ENCODE measurements around the gene CDC7.

The CDC7 gene

GRCh38 chr1:91549041-91549735 lies 48.5 kb downstream of the CDC7 start:
- no peak for DNase-seq (ENCODE audit: low spot score)

- DNase-seq (ENCODE audit: low spot score) = no peak
Observed at GRCh38 chr1:91550961-91551360, 50.3 kb downstream of the CDC7 start.

GRCh38 chr1:91552091-91552490 lies 51.4 kb downstream of the CDC7 start:
- DNase-seq (ENCODE audit: low spot score) = no peak

- no peak for DNase-seq (ENCODE audit: low spot score)
Observed at GRCh38 chr1:91552596-91552995, 51.9 kb downstream of the CDC7 start.

- DNase-seq (ENCODE audit: low spot score) = no peak
Observed at GRCh38 chr1:91553177-91553591, 52.5 kb downstream of the CDC7 start.

GRCh38 chr1:91555074-91555730 lies 54.6 kb downstream of the CDC7 start:
- no peak for DNase-seq (ENCODE audit: low spot score)

- DNase-seq (ENCODE audit: low spot score) = no peak
Observed at GRCh38 chr1:91555821-91556531, 55.3 kb downstream of the CDC7 start.

GRCh38 chr1:91556556-91556955 lies 55.9 kb downstream of the CDC7 start:
- DNase-seq (ENCODE audit: low spot score) = no peak

- no peak for DNase-seq (ENCODE audit: low spot score)
Observed at GRCh38 chr1:91557039-91557690, 56.5 kb downstream of the CDC7 start.

GRCh38 chr1:91557826-91558225 lies 57.2 kb downstream of the CDC7 start:
- no peak for DNase-seq (ENCODE audit: low spot score)

- DNase-seq (ENCODE audit: low spot score) = no peak
Observed at GRCh38 chr1:91559046-91559750, 58.5 kb downstream of the CDC7 start.

- no peak for DNase-seq (ENCODE audit: low spot score)
Observed at GRCh38 chr1:91559838-91560565, 59.4 kb downstream of the CDC7 start.

GRCh38 chr1:91564888-91565701 lies 64.4 kb downstream of the CDC7 start:
- DNase-seq (ENCODE audit: low spot score) = no peak

- no peak for DNase-seq (ENCODE audit: low spot score)
Observed at GRCh38 chr1:91567583-91567982, 66.9 kb downstream of the CDC7 start.

GRCh38 chr1:91568261-91568660 lies 67.6 kb downstream of the CDC7 start:
- no peak for DNase-seq (ENCODE audit: low spot score)

- DNase-seq (ENCODE audit: low spot score) = no peak
Observed at GRCh38 chr1:91569411-91570119, 68.9 kb downstream of the CDC7 start.

- DNase-seq (ENCODE audit: low spot score) = no peak
Observed at GRCh38 chr1:91570120-91570448, 69.4 kb downstream of the CDC7 start.

- no peak for DNase-seq (ENCODE audit: low spot score)
Observed at GRCh38 chr1:91572044-91572443, 71.4 kb downstream of the CDC7 start.
